ENCODE data around the gene CCR8.

- TF ChIP-seq CTCF (IDR thresholded peaks at IDR 0.05; ENCODE audit: poor library complexity) = no peak
- no peak for TF ChIP-seq EZH2 (IDR thresholded peaks at IDR 0.05; ENCODE audit: borderline replicate concordance)
These were observed 30.2 kb upstream of the CCR8 start for GRCh38 chr3:39299279-39299678.
